ENCODE results near the gene SRBD1.

SRBD1 gene

GRCh38 chr2:45640576-45640975 is 29.5 kb upstream of the SRBD1 start:
- H3K4me3 Mint-ChIP-seq: no peak overlapping the region
- no peak for TF ChIP-seq CTCF (IDR thresholded peaks at IDR 0.05)
- H3K4me1 Mint-ChIP-seq: peaks cover 6% of the 10 kb centered on the region
- DNase-seq: no peak
- H3K9me3 Mint-ChIP-seq: no peaks in the 10 kb centered on the region
- no peak overlapping the region for H3K27ac Mint-ChIP-seq
- no peaks in the 10 kb centered on the region for H3K36me3 Mint-ChIP-seq (ENCODE audit: low read depth)
- peaks cover 84% of the 10 kb centered on the region for H3K27me3 Mint-ChIP-seq (ENCODE audit: low read depth, poor library complexity)

- Mint-ChIP-seq H3K36me3 (ENCODE audit: low read depth) (no peaks in the 10 kb centered on the region), H3K9me3 (no peaks in the 10 kb centered on the region), H3K4me3 (no peak overlapping the region), H3K27ac (no peak overlapping the region), H3K27me3 (ENCODE audit: low read depth, poor library complexity) (peaks cover 71% of the 10 kb centered on the region), H3K4me1 (no peaks in the 10 kb centered on the region)
- no peak for TF ChIP-seq CTCF (IDR thresholded peaks at IDR 0.05)
- no peak for DNase-seq
These were observed 26.4 kb upstream of the SRBD1 start for GRCh38 chr2:45637440-45637839.

GRCh38 chr2:45636008-45636407 is 24.9 kb upstream of the SRBD1 start:
- no peak for DNase-seq
- Mint-ChIP-seq H3K27me3 (ENCODE audit: low read depth, poor library complexity) (peaks cover 61% of the 10 kb centered on the region), H3K4me3 (no peak overlapping the region), H3K27ac (no peak overlapping the region), H3K4me1 (no peaks in the 10 kb centered on the region), H3K36me3 (ENCODE audit: low read depth) (no peaks in the 10 kb centered on the region), H3K9me3 (no peaks in the 10 kb centered on the region)
- TF ChIP-seq CTCF (IDR thresholded peaks at IDR 0.05): no peak

GRCh38 chr2:45634223-45634622 is 23.2 kb upstream of the SRBD1 start:
- H3K36me3 Mint-ChIP-seq (ENCODE audit: low read depth): no peaks in the 10 kb centered on the region
- H3K4me1 Mint-ChIP-seq: no peaks in the 10 kb centered on the region
- DNase-seq: no peak
- no peak overlapping the region for H3K4me3 Mint-ChIP-seq
- H3K9me3 Mint-ChIP-seq: no peaks in the 10 kb centered on the region
- no peak for TF ChIP-seq CTCF (IDR thresholded peaks at IDR 0.05)
- H3K27ac Mint-ChIP-seq: no peak overlapping the region
- peaks cover 50% of the 10 kb centered on the region for H3K27me3 Mint-ChIP-seq (ENCODE audit: low read depth, poor library complexity)

GRCh38 chr2:45631955-45632354 is 20.9 kb upstream of the SRBD1 start:
- Mint-ChIP-seq H3K27me3 (ENCODE audit: low read depth, poor library complexity) (peaks cover 40% of the 10 kb centered on the region), H3K36me3 (ENCODE audit: low read depth) (no peaks in the 10 kb centered on the region)
- TF ChIP-seq CTCF (IDR thresholded peaks at IDR 0.05): no peak

GRCh38 chr2:45631319-45631718 is 20.3 kb upstream of the SRBD1 start:
- Mint-ChIP-seq H3K4me1 (no peaks in the 10 kb centered on the region), H3K36me3 (ENCODE audit: low read depth) (no peaks in the 10 kb centered on the region), H3K9me3 (no peaks in the 10 kb centered on the region), H3K27me3 (ENCODE audit: low read depth, poor library complexity) (peaks cover 38% of the 10 kb centered on the region), H3K27ac (no peak overlapping the region), H3K4me3 (no peak overlapping the region)
- no peak for DNase-seq
- no peak for TF ChIP-seq CTCF (IDR thresholded peaks at IDR 0.05)

More at GRCh38 chr2:45631955-45632354, 20.9 kb upstream of the SRBD1 start:
- Mint-ChIP-seq H3K4me3 (no peak overlapping the region), H3K9me3 (no peaks in the 10 kb centered on the region), H3K4me1 (no peaks in the 10 kb centered on the region), H3K27ac (no peak overlapping the region)
- no peak for DNase-seq
